HG02970 (cell line): ENCODE data around the gene DNAJA4.
A peak's percentile ranks its signal among the peaks of the same experiment; 100 is the strongest.

Experiments
- ATAC-seq: cut with Tn5 transposase; IDR thresholded peaks from one replicate; pipeline ENCODE4 v1.9.1; 2021; ENCODE audit warnings: mild to moderate bottlenecking, moderate library complexity, moderate number of reproducible peaks; ENCODE audit not compliant: unreplicated experiment, low FRiP score

The DNAJA4 gene

DNA sequence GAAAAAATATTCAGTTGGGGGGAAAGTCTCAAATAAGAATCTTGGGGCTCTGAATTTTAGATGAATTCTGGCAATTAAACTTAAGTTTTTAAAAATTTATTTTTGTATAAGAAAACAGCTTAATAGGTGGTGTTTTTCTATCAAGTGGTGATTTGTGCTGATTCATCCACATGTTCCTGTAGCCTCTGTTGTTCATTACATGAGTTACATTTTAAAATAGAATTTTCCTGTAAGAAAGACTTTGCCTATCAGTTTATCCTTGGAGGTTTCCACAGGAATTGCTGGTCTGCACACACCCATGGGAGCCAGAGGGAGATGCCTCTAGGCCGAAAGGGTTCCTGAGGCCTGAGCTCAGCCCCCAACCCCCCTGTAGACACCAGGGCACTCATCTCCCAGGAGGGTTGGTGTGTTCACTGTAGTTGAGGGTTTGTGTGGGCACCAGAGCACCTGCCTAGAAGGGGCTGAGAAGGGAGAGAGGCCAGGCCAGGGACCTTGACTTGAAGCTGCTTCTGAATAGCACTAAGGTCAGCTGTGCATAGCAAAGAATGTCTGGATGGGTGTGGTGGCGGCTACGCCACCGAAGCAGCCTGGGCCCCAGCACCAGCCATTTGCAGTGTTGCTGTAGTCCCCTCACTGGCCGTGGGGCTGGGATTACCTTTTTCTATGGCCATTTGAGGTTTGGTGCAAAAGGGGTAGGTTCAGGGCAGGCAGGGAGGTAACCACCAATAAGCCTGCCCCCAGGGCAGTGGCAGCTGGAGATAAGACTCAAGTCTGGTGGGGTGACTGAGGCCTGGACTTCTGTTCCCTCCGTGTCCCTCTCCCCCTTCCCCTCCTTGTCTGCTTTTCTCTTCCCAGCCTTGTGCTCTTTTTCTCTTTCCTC is 11.9 kb downstream of the DNAJA4 start:
- no peak for ATAC-seq

DNA sequence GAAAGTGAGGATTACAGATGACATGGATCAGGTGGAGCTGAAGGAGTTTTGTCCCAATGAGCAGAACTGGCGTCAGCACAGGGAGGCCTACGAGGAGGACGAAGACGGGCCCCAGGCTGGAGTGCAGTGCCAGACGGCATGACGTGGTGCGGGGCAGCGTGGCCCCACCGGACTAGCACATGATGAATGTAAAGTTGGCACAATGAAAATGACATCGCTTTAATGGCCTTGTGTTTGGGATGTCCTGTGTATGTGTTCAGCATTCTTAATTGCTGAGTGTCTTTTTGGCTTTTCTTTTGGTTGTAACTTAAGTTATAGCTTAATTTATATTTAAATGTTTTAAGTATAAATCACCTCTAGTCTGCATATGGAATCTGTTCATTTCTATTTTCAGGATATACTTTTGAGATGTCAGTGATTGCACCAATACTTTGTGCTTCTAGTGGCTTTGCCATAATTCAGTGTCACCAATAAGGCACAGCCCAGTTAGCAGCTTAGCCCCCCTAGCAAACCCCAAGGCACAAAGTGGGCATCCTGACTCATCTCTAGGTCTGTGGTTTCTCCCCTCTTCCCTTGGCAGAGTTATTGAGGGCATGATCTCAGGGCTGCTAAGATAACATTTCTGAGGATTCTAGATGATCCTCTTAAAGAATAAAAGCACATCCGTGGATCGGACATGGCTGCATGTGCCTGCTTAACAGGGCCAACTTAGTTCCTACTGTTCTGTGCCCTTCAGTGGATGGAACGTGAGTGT is 16.1 kb downstream of the DNAJA4 start:
- ATAC-seq: no peak

DNA sequence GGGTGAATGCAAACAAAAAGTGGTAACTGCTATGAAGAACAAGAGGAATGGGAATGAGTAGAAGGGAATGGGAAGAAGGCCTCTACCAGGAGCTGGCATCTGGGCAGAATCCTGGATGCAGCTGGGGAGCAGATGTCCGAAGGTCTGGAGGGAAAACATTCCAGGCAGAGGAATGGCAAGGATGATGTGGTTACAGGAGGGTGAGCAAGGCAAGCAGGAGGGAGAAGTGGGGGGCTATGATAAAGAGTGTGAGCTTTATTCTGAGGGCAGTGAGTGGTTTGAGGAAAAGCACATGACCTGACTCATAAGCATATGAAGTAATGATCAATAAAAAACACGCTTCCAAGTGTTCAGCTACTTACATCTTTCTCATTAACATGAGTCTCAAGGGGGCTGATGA is 18.0 kb downstream of the DNAJA4 start:
- ATAC-seq: no peak

GRCh38 chr15:78284758-78285157 is 20.4 kb downstream of the DNAJA4 start:
- ATAC-seq: no peak

- no peak for ATAC-seq
Observed at GRCh38 chr15:78290222-78290621, 25.9 kb downstream of the DNAJA4 start.

GRCh38 chr15:78291052-78291451 is 26.7 kb downstream of the DNAJA4 start:
- ATAC-seq: no peak

- ATAC-seq: no peak
Observed at GRCh38 chr15:78291698-78292097, 27.3 kb downstream of the DNAJA4 start.

DNA sequence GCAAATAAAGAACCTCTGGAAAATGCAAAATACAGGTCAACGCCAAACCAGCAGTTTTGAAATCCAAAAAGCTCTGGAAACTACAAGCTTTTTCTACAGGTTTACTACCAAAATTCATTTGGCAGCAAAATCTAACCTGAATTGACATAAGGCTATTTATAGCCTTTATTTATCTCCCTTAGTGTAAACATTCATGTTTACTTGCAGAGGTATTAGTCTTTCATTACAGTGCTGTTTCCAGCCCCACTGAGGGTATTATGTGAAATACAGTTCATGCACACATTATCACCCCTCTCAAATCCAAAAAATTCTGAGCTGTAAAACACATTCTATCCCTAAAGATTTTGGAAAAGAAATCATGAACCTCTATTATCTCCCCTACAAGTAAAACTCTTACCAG is 27.9 kb downstream of the DNAJA4 start:
- ATAC-seq: no peak

DNA sequence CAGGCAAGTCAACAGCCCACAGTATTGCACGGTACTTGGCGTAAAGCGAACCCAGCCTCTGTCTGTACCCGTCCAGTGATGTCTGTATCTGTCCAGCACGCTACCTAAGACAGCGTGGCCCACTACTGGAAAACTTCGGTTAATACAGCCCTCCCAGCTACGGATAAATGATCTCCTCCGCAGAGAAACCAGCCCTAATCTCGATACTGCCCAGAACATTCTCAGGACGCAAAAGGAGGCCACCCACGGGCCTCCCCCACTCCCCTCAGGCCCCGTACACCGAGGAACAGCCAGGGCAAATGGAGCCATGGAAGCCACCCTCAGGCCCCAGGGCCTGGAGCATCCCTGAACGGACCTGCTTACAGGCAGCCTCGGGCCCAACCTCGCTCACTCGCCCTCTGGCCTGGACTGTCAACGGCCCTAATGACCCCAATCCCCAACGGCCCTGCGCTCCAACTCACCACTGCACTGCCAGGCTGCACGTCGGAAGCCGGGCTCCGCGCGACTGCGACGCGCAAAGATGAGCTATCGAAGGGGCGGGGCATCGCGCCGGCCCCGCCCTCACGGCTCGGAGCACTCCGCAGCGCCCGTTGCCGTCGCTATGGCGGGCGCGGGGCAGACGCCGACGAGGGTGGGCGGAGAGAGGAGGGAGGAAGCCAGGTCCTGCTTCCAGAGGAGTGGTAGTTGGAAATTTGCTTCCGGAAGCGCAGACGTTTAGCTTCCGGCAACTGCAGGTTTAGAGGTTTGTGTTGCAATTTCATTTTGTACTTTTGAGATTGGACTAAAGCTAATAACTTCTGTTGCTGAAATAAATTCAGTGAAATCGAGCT is 35.0 kb downstream of the DNAJA4 start, which contains the start of gene SKIC8:
TSS of gene SKIC8 (minus strand) at position 509 of the 830 bp plus-strand sequence. CDS start 3,923 bp downstream, outside the sequence.
- ATAC-seq: peak; percentile 85

DNA sequence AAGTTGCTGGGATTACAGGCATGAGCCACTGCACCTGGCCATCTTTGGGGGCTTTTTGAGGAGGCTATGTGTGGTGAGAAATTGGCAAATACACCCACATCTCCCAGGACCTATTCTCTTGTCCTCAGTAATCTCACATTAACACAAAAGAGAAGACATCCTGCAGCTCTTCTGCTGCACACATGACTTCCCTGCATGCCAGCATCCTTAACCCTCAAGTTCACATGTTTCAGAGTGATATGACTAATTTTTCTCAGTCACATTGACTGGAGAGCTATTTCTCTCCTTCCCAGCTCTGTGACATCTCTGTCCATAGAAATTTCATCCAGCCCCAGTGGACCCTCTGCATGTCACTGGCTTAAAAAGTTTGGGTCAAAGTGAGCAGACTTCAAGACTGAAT is 37.0 kb downstream of the DNAJA4 start:
- no peak for ATAC-seq

DNA sequence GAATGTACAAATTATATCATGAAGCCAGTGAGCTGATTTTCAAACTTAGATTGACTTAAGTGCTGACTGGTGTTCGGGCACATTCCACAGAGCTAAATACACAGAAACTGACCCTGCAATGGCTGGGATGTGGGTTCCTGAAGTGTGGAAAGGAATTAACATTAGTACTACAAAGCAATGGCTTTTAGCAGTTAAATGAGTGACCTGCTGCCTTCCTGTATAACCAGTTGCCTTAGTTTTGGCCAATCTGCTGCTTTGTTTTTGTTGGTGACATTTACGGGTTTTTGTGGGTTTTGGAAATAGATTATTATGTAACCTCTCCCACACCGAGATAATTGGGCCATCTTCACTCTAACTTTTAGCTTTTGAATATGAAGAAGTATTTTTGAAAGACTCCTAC is 37.5 kb downstream of the DNAJA4 start:
- ATAC-seq: no peak

DNA sequence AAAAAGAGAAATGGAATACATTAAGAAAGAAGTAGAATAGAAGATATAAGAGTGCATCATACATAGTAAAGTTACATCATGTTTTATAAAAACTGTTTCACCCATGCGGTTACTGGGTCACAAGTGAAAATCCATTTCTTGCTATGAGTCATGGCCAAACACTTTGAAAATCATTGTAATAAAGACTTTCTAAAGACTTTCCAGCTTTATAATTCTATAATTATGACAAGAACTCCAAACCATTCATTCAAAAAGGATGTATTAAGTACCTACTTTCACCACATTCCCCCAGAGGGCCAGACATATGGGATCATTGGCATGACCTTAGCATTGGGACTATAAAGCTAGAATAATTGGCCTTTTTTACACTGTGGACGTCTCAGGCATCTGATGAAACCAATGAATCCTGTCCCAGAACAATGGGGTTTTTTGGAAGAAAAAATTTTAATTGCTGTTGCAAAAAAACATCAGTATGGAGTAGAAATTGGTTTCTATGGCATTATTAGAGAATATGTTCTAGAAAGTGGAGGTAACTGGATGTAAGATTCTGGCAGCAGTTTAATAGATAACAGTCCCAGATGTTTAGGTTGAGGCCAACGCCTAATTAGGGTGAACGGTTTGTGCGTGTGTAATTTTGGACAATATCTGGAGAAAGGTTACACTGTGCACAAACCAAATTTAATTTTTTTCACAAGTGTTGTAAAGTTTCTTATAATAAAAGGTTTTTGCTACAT is 38.4 kb downstream of the DNAJA4 start:
- no peak for ATAC-seq

- no peak for ATAC-seq
Observed at GRCh38 chr15:78304216-78305066, 40.1 kb downstream of the DNAJA4 start.

DNA sequence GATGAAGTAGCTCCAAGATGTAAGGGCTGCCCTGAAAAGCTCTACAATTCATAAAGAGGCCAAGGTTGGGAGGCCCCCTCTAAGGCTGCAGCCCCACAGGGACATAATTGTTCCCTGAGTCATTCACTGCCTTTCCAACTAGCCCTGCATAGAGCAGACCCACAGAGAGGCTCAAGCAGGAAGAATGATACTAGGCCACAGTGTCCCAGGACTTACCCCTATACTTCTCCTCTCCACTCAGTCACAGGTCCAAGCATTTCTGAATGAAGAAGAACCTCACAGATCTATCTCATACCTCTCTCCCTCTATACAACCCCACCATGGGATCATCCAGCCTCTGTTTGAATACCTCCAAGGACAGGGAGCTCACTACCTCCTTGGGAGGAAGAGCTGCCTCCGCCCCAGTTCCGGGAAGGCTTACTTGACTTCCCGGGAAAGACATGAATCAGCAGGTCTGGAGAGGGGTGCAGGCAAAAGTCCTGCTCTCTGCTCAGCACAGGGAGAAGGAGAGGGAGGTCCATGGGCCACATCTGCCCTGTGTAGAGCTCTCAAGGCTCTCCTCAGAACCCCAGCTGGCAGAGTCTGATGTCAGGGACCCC is 41.9 kb downstream of the DNAJA4 start:
- ATAC-seq: no peak

- ATAC-seq: no peak
Observed at GRCh38 chr15:78307976-78308375, 43.6 kb downstream of the DNAJA4 start.

GRCh38 chr15:78308422-78309032 is 44.2 kb downstream of the DNAJA4 start:
- no peak for ATAC-seq

DNA sequence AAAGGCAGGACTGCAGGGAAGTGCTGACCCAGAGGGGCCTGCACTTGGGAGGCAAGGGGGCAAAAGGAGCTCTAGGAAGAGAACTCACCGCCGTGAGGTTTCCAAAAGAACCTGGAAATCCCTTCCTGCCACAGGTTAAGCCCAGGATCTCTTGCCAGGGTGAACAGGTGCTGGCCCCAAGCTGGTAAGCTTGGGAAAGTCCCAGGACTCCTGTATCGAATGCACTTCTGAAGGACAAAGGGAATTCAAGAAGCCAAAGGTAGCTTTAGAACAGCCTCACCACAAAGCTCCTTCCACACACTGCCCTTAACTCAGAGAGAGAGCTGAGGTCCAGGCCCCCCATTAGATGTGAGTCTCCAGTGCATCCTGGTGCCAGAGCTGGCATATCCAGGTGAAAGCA is 46.9 kb downstream of the DNAJA4 start:
- no peak for ATAC-seq

DNA sequence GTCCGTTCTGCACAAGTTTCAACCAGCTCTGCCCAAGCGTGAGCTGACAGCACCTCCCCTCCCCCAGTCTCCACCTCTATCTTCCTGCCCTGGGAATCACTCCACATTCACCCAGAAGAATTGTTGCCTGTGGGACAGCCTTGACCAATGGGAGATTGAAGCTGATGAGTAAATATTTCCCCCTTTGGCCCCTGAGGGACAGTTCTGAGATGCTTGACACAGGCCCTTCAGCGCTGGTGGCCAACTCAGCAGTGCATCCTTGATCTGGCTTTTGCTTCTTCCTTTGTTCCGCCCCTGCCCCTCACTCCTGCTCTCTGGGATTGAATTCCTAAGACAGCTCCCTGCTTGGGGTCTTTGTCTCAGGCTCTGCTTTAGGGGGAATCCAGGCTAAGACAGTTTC is 48.2 kb downstream of the DNAJA4 start:
- no peak for ATAC-seq
